HG03139 (cell line): ENCODE data around the gene TARS3.
A peak's percentile ranks its signal among the peaks of the same experiment; 100 is the strongest.
"Not testable (repeated sequence)": the region's sequence is repeated elsewhere in the genome, so short reads cannot be mapped to it uniquely, and the experiment has no call there.

ENCODE experiments used
- ATAC-seq: cut with Tn5 transposase; IDR thresholded peaks from one replicate; pipeline ENCODE4 v1.9.1; 2021; ENCODE audit not compliant: unreplicated experiment

Gene TARS3

DNA sequence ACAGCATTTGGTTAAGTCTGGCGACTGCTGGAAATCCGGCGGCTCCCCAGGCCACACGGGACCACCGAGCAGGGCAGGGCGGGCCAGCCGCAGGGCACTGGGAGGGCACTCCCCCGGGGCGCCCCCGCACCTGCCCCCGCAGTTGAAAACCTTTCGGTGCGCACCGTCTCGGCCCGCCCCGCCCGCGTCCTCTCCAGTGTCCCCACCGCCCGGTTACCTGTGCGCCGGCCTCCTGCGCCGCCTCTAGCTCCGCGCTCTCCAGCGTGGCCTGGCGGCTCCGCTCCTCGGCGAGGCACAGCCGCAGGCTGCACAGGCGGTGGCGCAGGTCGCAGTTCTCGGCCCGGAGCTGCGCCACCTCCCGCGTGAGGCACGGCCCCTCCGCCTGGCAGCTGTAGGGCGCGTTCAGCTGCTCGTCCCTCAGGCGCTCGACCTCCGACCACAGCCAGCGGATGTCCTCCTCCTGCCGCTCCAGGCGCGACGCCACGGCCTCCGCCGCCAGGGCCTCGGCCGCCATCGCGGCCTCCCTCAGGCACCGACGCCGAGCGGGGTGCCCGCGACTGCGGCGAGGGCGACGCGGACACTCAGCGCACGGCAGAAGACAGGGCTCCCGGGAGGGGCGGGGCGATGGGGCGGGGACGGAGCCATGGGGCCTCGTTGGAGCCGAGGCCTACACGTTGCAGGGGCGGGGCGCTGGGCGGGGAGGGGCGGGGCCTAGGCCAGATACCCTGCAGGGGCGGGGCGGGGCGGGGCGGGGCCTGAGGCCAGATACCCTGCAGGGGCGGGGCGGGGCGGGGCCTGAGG is at the start of gene TARS3:
TSS of gene TARS3 (minus strand) at position 600 of the 801 bp plus-strand sequence. CDS start at position 514, 86 bp downstream.
- peak; percentile 79 for ATAC-seq

- no peak for ATAC-seq
Measured at GRCh38 chr15:101773496-101774100, 49.3 kb upstream of the TARS3 start.

DNA sequence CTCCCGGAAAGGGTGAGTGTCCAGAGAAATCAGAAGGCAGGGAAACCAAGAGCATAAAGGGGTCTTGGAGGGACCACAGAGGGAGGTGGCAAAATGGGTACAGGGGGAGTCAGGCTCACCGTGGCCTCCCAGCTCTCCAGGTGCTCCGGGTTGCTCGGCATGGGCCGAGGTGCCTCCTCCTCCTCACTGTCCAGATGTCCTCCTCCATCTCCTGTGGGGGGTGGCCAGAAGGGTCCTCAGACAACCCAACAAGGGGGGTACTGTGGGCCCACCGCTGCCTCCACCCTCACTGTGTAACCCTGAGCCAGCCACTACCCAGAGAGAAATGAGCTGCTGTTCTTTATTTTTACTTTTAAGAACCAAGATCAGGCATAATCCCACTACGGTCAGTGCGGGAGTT is 48.6 kb upstream of the TARS3 start:
- no peak for ATAC-seq

- ATAC-seq: not testable (repeated sequence)
Measured at GRCh38 chr15:101767083-101767640, 42.9 kb upstream of the TARS3 start.

DNA sequence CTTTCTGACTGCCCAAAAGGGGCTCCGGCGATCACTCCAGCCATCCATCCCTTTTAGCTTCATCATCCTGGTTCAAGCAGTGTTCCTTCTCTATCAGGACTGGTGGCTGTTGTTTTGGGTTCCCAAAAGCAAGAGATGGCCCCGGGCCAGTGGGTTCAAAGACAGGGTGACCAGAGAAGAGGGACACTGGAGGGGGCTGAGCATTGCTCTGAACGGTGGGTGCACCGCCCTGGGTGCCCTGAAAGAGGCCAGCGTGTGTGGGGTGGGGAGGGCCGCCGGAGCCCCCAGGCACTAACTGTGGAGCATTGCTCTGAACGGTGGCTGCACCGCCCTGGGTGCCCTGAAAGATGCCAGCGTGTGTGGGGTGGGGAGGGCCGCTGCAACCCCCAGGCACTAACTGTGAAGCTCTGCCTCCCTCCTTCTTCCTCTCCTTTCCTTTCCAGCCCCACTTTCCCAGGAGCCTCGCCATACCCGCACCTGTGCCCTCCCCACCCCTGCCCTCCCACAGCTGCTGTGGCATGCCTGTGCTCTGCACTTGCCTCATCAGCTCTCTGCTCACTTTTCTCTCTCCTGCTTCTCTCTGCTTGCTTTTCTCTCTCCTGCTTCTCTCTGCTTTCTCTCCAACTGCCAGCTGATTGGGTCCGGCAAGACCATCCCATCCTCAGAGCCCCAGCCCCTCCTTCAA is 41.6 kb upstream of the TARS3 start:
- no peak for ATAC-seq

GRCh38 chr15:101765340-101765671 is 41.0 kb upstream of the TARS3 start:
- ATAC-seq: not testable (repeated sequence)

DNA sequence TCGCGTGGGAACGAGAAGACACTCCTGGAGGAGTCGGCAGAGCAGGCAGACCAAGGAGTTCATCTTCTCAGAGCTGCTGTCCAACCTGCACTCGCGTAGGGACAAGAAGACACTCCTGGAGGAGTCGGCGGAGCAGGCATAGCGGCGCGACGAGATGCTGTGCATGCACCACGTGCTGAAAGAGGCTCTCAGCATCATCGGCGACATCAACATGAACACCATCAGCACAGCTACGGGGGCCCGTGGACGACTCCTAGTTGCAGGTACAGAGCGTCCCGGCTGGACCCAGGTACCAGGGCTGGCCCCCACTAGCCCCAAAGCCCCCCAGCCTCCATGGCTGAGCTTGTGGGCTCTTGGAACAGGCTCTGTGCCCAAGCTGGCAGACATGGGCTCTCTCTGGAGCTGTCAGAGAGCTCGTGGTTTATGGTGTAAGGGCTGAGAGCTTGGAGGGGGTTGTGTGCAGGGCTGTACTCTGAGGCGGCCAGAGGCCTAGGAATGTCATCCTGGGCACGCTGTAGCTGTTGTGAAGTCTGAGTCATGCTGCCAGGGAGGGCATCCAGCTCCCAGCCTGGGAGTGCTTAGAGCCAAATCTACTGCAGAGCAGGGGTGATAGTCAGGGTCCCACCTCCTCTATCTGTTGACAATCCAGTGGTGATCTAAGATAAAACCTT is 40.5 kb upstream of the TARS3 start:
- ATAC-seq: not testable (repeated sequence)

- ATAC-seq: peak; percentile 39
Measured at GRCh38 chr15:101746716-101747082, 22.4 kb upstream of the TARS3 start.

GRCh38 chr15:101734837-101735236 is 10.6 kb upstream of the TARS3 start:
- not testable (repeated sequence) for ATAC-seq

GRCh38 chr15:101733545-101733944 is 9.3 kb upstream of the TARS3 start:
- no peak for ATAC-seq

DNA sequence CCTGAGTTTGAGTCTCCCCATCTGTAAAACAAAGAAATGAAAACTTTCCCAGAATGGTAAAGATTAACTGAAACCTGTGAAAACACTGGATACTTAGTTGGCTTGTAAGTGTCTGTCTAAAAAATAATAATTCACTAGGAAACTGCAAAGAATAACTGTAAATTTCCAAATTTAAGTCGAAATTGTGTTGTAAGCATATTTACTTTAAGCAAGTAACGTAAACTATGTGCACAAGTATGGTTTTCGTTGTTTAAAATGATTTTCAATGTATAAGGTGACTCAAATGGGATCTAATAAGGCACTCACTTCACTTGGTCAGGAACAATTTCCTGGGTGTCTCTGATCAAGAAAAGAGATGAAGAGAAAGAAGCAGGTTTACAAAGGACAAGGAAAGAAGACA is 8.5 kb upstream of the TARS3 start:
- no peak for ATAC-seq

GRCh38 chr15:101731746-101732145 is 7.5 kb upstream of the TARS3 start:
- no peak for ATAC-seq

GRCh38 chr15:101727186-101727585 is 2.9 kb upstream of the TARS3 start:
- no peak for ATAC-seq

DNA sequence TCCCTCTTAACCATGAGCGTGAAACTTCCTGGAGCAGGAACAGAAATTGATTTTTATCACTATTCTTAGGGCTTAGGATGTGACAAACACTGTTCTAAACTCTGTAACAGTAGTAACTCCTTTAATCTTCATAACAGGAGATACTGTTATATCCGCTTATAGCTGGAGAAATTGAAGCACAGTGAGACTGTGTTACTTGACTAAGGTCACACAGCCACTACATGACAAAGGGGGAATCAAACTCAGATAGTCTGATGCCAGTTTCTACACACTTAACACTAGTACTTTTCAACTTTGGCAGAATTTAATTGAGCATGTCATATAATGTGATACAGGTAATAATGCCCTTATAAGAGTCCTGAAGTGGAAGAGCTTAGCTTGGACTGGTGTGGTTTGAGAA is 800 bp upstream of the TARS3 start:
- no peak for ATAC-seq

DNA sequence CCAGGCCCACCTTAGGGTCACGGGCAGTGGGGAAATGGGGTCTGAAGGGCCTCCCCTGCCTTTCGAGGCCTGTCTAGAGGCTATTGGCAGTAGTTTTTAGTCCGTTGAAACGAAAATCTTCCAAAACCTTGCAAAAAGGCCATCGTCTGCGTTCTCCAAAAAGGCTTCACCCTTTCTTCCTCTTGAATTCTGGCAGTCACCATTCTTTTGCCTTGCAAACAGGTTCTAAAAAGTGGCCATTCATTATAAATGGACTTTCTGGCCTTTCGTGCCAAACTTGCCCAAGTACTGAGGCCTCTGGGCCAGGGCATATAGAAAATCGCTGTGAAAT is 367 bp upstream of the TARS3 start:
- no peak for ATAC-seq

DNA sequence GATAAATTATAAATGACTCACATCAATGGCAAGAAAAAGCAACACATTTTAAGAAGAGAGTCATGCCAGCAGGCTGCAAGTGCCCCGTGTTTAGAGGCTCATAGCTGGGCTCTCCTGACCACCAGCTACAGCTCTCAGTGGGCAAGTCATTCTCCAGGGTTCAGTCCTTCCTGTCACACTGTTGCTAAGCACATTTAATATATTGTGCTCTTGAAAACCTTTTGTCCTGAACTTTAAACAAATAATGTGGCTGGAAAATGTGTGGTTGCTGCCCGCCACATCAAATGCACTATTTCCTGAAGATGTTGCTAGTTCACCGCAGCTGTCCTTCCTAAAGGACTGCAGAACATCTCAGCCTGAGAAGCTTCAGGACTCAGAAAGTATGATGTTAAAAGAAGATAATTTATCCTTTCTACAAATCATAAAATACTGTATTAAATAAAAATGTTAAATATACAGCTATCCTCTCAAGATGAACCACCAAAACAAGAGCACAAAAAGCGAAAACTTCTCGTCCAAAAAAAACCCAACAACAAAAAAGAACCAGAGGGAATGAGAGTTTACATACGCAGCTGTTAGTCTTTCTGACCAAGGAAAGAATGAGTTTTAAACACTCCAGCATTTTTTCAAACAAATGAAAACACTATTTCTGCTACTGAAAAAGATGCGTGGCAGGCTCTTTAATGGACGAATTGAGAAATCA is 951 bp downstream of the TARS3 start:
- peak; percentile 42 for ATAC-seq

DNA sequence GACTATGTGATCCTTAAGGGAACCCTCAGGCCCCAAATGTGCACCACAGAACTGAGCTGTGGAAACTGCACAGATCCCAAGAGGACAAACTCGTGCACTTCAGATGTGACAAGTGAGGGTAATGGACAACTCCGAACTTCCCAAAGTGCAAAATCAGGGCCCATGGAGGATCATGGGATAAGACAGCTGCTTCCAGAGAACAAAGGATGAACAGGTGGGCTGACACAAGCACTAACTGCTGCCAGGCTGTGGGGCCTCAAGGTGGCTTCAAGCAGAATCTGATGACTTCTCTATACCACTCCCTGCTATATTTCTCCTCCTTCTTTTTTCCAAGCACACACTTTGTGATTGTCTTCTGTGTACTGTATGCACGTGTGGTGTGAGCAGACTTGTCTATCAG is 5.4 kb downstream of the TARS3 start:
- no peak for ATAC-seq

GRCh38 chr15:101712078-101712477 is 12.2 kb downstream of the TARS3 start:
- ATAC-seq: no peak

GRCh38 chr15:101710806-101711205 is 13.5 kb downstream of the TARS3 start:
- ATAC-seq: no peak

GRCh38 chr15:101709466-101709865 is 14.8 kb downstream of the TARS3 start:
- ATAC-seq: no peak

DNA sequence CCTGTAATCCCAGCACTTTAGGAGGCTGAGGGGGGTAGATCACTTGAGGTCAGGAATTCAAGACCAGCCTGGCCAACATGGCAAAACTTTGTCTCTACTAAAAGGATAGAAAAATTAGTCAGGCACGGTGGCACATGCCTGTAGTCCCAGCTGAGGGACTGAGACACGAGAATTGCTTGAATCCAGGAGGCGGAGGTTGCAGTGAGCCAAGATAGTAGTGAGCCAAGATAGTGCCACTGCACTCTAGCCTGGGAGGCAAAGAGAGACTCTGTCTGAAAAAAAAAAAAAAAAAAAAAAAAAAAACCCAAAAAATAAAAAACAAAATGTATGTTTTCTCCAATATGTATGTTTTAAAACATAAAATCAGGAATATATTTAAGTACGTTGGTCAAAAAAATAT is 16.3 kb downstream of the TARS3 start:
- ATAC-seq: no peak
